Amygdala (tissue), 56 donors: ENCODE data around the gene G2E3.
"Not testable (repeated sequence)": the region's sequence is repeated elsewhere in the genome, so short reads cannot be mapped to it uniquely, and the experiment has no call there.

Experiments
- DNase-seq, 56 donors: peaks; one replicate each; lab custom pipeline; 2025; lab: John Stamatoyannopoulos, UW

G2E3 gene

DNA sequence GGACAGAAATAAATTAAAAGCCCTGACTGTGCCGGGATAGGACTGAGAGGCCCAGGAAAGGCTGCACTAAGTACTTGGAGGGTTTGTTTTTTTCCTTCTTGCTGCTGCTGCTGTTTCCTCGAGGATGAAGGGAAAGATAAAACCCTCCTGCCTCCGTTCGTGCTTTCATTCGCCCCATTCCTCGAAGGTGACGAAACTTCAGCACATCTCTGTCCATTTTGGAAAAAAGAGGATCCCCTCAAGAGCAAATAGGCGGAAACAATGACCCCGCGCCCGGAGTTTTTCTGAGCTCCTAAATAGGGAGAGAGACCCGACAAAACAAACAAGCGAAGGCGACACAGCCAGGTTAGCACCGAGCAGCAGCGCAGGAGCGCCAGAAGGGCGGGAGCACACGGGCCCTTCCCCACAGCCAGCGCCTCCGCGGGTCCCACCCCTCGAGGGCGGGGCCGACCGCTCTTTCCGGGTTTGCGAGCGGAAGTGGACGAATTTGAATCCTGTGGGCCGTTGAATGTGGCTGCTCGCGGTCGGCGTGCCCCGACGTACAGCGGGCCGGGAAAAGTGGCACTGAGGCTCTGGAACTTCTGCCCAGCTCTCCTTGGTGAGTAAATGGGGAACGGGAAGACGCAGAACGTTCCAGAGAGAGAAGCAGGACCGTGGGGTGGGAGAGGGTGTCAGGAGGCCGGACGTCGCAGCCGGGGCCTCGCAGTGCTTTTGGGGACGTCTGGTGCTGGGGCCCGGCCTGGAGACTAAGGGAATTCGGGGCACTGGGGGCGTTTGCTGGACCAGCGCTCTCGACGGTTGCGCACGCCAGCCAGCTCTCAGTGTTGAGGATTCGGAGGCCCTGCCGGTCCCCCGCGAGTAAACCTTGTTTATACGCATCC, at the start of gene G2E3:
Gene G2E3, plus strand, starts transcription at position 484 of the 881 bp plus-strand sequence. CDS start 21,922 bp downstream, outside the sequence.
- DNase-seq = peak; percentile 9 to 85 (median 68)

GRCh38 chr14:30517737-30518136, 41.2 kb upstream of the G2E3 start:
- no peak for DNase-seq

DNA sequence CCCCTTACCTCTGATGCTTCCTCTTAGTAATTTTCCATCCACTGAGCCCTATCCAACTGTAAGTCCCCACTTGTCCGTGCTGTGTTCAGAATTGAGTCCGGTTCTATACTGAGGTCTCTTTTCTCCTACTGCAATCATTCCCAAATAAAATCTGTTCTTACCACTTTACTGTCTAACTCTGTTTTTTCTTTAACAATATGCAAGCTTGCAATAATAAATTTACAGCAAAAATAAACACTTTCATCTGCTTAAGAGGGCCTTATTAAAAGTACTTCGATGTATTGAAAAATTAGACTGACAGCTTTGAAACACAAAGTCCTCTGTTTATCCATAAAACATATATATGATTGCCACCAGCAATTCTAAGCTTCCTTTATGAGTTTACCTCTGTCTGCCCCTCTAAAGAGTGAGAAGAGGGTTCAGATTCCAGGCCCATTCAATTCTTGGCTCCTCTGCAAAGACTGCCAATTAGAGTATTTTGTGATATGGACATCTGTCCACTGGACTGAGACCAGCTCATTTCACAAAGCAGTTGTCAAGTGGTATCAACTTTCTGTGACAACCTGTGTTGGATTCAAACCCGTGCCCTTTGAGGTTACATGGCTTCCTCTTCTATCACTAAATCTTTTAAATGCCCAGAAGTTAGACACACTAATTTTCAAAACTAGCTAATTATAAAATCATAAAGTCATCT, 39.9 kb upstream of the G2E3 start:
- no peak for DNase-seq

- DNase-seq = no peak
Observed at GRCh38 chr14:30519961-30520360, 39.0 kb upstream of the G2E3 start.

GRCh38 chr14:30520536-30520935, 38.4 kb upstream of the G2E3 start:
- no peak for DNase-seq

- no peak for DNase-seq
Observed at GRCh38 chr14:30521899-30522736, 36.8 kb upstream of the G2E3 start.

GRCh38 chr14:30525833-30526232, 33.1 kb upstream of the G2E3 start:
- DNase-seq = no peak

DNA sequence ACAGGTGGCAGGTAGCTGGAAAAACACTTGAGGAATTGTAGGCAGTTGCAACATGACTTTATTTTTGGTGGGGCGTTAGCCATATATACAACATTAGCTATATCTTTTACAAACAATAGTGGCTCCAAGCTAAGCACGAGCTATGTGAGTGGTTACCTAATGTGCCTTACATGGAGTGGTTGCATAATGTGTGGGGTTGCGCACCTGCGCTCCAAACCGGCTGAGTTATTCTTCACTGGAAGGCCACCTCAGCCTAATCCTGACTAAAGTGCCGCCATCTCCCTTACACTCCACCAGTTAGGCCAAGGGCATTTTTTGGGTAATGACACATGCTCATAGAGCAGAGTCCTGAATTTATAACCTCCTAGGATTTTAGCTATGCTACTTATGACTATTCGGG, 31.8 kb upstream of the G2E3 start:
- DNase-seq = no peak

DNA sequence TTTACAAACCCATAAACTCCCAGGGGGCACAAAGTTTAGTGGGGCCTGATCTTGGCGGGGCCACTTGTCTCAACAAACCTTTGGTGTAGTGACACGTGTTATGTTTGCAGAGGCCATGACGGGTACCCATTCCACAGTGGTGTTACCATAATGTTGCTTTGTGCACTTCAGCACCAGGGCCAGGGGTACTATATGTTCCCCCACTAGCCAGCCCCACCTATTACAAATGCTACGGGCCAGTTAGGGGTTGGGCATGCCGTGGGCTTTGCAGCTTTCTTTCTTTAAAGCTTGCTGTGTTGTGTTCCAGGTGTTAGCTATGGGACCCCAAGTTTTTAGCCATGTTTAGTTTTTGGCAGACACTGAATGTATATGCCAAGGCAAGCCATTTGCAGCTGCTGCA, 30.8 kb upstream of the G2E3 start:
- DNase-seq = no peak

- DNase-seq = no peak
Observed at GRCh38 chr14:30528778-30529642, 29.9 kb upstream of the G2E3 start.

DNA sequence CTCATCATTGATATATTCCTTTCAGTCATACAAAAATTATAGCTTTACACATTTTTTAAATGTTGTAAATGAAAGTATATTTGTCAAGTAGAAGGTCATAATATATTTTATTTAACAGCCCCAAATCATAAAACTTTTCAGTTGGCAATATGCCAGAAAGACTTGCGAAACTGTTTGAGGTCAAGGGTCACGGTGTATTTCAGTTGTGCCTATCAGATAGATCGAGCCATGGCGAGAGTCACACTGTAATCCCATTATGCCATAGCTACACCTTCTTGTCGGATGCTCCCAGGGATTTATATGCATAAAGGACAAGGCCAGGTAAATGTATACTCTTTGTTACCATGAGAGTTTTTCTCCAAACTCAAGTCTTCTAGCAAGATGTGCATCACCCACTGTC, 26.7 kb upstream of the G2E3 start:
- DNase-seq = no peak

DNA sequence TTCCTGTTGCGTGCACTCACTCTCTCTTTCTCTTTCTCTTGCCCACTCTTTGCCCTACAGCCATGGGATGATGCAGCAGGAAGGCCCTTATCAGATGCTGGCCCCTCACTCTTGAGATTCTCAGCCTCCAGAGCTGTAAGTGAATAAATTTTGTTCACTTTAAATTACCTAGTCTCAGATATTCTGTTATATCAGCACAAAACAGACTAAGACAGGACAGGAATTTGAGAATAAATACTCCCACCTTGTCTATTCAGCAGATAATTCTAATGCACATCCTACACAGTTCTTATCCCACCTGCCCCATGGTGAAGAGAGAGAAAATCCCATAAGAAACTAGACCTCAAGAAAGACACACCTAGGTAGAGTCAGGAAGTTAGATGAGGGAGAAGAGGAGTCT, 25.8 kb upstream of the G2E3 start:
- DNase-seq = no peak

DNA sequence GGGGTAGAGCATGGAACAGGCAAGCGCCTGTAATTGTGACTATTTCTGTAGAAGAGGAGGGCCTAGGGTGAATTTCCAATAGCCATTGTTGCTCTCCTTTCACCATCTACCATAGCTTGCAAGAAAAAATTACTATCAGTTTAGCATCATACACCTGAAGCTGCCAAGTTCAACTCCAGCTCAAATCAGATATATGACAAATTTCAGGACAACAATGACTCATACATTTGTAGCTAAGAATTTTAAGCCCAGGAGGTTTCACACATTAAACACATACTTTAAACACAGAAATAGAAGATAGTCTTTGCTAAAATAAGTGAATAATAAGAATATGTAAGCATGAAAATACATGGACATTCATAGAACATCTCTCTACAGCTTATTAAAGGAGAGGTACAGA, 17.6 kb upstream of the G2E3 start:
- no peak for DNase-seq

GRCh38 chr14:30546735-30547134, 12.2 kb upstream of the G2E3 start:
- DNase-seq = not testable (repeated sequence)

GRCh38 chr14:30547388-30548048, 11.4 kb upstream of the G2E3 start:
- no peak for DNase-seq

DNA sequence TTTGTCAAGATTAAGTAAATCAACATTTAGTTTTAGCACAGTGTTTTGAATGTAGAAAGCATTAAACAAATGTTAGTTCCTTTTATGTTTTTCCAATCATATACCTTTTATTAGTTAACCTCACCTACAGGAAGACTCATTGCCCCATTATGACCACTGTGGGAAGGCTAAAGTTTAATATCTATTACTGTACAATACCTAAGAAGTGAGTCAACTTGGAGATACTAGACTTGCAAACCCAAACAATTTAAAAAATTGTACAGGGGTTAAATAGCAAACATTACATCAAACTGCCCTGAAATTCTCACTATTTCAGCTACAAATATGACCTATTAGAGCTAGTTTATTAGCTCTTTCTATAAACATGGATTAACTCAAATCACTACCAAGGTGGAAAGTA, 8.6 kb upstream of the G2E3 start:
- no peak for DNase-seq

- DNase-seq = no peak
Observed at GRCh38 chr14:30551460-30551859, 7.5 kb upstream of the G2E3 start.

DNA sequence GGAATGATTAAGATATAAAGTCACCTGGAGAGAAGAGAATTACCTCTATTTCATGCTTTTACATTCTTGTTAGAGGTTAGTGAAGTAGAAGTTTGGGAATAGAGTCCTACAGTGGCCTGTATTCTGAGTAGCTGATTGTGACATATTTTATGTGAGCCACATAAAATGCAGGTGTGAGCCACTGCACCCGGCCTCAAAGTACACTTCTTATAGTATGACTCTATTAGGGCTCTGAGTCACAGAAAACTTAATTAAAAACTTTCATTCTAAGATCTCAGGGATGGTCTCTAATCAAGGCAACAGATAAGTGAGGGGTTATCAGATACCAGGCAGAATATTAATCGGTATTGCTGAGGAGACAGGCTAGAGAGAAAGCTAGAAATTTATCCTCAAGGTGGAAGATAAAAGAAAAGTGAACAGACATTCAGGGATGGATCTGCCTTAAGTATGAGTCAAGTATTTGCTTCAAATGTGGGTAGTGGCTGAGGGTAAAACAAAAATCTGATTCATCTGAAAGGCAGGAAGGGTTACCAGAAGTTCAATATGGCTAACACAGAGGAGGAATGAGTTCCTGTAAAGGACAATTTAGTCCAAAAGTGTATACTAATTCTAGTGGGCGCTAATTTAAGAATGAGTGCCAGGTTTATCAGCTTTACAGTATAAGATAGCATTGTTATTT, 5.5 kb upstream of the G2E3 start:
- DNase-seq = no peak

GRCh38 chr14:30558362-30558674, 640 bp upstream of the G2E3 start:
- DNase-seq = no peak
